ENCODE measurements around the gene IPO5.

IPO5 gene

DNA sequence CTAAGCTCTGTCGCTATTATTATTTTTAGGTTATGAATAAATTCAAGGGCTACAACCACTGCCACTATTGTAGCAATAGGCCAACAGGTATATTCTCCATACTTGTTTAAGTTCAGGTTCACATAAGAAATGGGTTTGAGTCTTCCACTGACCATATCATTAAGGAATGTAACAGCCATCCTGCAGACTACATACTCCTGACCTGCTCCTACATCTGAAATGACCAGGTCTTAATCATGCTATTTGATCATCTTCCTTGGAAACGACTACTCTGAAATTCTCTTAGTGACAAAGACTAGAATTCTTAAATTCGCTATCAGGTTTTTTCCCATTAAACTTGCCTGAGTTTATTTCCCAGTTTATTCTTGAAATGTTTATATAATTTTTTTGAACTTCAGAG is 66.8 kb downstream of the IPO5 start:
- TF ChIP-seq, protein P1, sequence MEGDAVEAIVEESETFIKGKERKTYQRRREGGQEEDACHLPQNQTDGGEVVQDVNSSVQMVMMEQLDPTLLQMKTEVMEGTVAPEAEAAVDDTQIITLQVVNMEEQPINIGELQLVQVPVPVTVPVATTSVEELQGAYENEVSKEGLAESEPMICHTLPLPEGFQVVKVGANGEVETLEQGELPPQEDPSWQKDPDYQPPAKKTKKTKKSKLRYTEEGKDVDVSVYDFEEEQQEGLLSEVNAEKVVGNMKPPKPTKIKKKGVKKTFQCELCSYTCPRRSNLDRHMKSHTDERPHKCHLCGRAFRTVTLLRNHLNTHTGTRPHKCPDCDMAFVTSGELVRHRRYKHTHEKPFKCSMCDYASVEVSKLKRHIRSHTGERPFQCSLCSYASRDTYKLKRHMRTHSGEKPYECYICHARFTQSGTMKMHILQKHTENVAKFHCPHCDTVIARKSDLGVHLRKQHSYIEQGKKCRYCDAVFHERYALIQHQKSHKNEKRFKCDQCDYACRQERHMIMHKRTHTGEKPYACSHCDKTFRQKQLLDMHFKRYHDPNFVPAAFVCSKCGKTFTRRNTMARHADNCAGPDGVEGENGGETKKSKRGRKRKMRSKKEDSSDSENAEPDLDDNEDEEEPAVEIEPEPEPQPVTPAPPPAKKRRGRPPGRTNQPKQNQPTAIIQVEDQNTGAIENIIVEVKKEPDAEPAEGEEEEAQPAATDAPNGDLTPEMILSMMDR (IDR thresholded peaks at IDR 0.05): no peak

DNA sequence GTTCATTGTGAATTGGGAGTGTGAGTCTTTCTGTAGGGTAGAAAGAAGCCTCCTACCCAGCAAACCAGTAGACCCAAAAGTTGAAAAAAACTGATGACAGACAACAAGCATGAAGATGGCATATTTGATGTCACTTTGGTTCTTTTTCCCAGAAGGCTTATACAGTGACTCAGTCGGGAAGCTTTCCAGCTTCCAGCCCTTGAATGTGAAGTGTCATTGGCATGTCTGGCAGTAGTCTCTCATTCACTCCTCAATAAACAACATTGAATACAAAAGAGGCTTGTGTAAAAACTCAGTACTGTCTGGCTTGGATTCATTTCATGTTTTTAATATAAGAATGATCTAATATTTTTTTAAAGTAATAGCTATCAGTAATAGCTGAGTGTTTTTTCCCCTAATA is 68.7 kb downstream of the IPO5 start:
- TF ChIP-seq, protein P1 (IDR thresholded peaks at IDR 0.05): no peak

DNA sequence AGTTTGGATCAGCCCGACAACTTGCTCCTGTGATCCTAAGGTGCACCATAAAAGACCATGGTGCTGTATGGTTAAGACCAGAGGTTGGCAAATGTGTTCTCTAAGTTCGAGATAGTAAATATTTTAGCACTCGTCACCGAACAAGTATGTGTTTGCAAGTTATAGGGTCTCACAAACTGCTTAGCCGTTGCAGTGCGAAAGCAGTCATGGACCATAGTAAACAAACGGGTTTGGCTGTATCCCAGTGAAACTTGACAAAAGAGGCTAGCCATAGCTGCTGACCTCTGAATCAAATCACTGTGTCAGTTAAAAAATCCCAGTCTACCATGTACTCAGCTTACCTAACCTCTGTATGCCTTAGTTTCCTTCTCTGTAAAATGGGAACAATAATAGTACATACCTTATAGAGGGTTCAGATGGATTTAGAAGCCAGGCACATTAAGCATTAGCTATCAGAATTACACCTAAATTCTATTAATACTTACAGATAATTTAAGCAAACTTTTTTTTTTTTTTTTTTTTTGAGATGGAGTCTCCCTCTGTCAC is 72.1 kb downstream of the IPO5 start:
- TF ChIP-seq, protein P1 (IDR thresholded peaks at IDR 0.05): no peak

DNA sequence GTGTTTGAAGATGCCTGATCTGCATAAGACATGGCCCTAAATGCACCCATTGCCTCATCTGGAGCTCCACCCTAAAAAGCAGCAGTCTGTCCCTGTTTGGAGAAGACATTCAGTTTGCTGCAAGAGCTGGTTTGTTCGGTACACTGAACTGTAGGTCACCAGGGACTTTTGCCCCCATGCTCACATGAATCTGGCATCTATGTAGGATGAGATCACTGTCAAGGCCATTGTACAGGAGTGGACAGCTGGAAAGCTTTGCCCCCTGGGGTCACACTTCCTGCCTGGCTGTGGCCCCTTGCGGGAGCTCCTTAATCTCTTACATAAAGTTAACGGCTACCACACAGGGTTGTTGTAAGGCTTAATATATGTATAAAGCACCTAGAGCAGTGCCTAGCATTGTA is 73.0 kb downstream of the IPO5 start:
- TF ChIP-seq, protein P1 (IDR thresholded peaks at IDR 0.05): no peak

DNA sequence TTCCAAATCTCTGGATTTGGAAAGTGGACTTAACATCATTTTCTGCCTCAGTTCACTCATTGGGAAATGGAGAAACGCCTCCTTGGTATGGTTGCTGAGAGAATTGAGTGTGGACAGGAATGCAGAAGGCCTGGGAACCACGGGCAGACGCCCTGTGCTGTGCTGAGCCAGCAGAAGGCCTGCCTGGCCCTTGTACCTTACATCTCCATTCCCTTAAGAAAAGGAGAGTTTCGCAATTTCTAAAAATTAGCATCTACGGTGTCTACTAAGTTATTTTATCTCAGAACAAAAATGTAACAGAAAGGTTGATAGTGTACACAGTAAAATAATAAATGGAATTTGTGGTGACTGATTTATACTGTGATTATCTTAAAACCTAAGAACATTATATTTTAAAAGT is 78.7 kb downstream of the IPO5 start:
- TF ChIP-seq, protein P1 (IDR thresholded peaks at IDR 0.05): no peak

DNA sequence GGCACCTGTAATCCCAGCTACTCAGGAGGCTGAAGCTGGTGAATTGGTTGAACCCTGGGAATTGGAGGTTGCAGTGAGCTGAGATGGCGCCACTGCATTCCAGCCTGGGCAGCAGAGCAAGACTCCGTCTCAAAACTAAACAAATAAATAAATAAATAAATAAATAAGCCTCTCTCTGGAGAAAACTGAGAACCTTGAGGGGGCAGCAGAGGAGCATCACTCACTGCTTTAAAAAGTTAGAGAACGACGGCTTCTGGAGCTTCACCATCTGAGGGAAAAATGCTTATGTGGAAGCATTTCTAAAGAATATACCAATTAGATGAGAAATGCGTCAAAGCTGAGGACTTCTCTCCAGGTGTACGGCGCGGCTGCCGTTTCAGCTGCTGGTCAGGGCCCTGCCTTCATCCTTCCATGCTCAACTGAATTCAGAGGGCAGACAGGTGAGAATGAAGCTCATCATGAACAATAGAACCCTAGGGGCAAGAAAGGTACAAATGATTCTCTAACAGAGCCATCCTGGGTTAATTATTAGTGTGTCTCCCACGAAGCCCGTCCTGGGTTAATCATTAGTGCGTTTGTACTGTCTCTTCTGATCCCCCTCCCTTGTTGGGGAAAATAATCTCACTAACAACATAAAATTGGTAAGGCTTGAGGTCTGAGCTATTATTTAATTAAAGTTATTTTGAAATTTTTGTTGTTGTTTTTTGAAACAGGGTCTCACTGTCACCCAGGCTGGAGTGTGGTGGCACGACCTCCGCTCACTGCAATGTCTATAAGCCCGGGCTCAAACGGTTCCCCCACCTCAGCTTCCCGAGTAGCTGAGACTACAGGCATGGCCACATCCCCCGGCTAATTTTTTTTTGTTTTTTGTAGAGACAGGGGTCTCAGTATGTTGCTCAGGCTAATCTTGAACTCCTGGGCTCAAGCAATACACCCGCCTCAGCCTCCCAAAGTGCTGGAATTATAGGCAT is 80.1 kb downstream of the IPO5 start:
- TF ChIP-seq, protein P1 (IDR thresholded peaks at IDR 0.05): no peak

DNA sequence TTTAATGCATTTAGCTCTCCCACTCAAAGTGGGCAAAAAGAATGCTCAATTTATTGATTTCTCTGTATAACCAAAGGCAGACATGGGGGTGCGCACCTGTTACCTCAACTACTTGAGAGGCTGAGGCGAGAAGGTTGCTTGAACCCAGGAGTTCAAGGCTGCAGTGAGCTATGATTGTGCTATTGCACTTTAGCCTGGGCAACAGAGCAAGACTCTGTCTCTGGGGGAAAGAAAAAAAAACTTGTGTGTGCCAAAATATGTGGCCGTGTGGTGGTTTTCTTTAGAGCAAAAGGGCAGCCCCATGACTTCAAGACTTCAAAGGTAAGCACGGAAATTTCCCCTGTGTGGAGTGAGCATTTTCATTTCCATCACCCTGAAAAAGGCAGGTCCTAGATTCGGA is 81.9 kb downstream of the IPO5 start:
- TF ChIP-seq, protein P1 (IDR thresholded peaks at IDR 0.05): no peak
